RWPE2 (cell line): ENCODE data around the gene DDX41.

Experiments used
- ATAC-seq: fragments of 200-7000 bp; cut with Tn5 transposase; 3 replicates; pipeline ENCODE4 v1.9.1; 2021; ENCODE audit warnings: low read depth
- DNase-seq: peaks from one replicate; pipeline ENCODE4 v3.0.0-alpha.2; 2020; ENCODE audit warnings: low spot score
- H3K27ac ChIP-seq: fragments of 450-650 bp; 2 replicates; pipeline ENCODE4 v1.5.1; 2017; ENCODE audit warnings: mild to moderate bottlenecking; ENCODE audit not compliant: poor library complexity, severe bottlenecking
- H3K27me3 ChIP-seq: fragments of 250-450 bp; sonication (Bioruptor Pico); 2 replicates; pipeline ENCODE4 v1.5.1; 2021; ENCODE audit warnings: mild to moderate bottlenecking, moderate library complexity; ENCODE audit not compliant: insufficient read depth, poor library complexity, severe bottlenecking
- H3K36me3 ChIP-seq: fragments of 250-450 bp; sonication (Bioruptor Pico); 2 replicates; pipeline ENCODE4 v1.5.1; 2020; ENCODE audit warnings: low read depth, mild to moderate bottlenecking, moderate library complexity
- H3K4me1 ChIP-seq: fragments of 250-450 bp; sonication (Bioruptor Pico); 2 replicates; pipeline ENCODE4 v1.5.1; 2021; ENCODE audit warnings: mild to moderate bottlenecking, moderate library complexity; ENCODE audit not compliant: insufficient read depth, poor library complexity, severe bottlenecking
- H3K4me3 ChIP-seq: fragments of 250-450 bp; sonication (Bioruptor Pico); 2 replicates; pipeline ENCODE4 v1.5.1; 2021; ENCODE audit warnings: mild to moderate bottlenecking, moderate library complexity; ENCODE audit not compliant: severe bottlenecking
- H3K9me3 ChIP-seq: fragments of 250-450 bp; sonication (Bioruptor Pico); 2 replicates; pipeline ENCODE4 v1.5.1; 2021; ENCODE audit warnings: mild to moderate bottlenecking, moderate library complexity; ENCODE audit not compliant: severe bottlenecking
- TF ChIP-seq, protein P1 (sequence below): fragments of 450-650 bp; IDR thresholded peaks from one replicate; pipeline ENCODE4 v1.5.1; 2017; ENCODE audit warnings: mild to moderate bottlenecking, moderate library complexity; ENCODE audit not compliant: poor library complexity, severe bottlenecking

Gene DDX41

DNA sequence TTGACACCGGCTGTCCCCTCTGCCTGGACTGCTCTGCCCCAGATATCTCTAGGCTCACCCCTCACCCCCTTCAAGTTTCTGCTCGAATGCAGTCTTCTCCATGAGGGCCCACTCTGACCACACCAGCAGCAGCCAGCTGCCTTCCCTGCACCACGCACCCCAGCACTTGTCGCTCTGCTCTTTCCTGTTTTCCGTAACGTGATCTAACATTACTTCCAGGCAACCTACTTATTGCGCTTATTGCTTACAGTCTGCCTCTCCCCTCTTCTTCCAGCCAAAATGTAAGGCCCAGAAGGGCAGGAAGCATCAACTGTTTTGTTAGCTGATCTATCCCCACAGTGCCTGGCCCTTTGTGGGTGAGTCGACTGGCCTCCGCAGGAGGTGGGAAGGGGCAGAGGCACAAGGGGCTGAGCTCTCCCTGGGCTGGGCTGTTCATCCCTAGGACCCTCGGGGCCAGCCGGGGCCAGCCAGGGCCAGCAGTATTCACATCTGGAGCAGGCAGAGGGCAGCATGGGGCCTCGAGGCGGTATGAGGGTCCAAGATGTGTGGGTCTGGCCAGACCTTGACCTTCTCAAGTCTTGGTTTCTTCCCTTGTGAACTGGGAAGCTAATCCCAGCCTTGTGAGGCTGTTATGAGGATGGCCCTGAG lies 31.7 kb downstream of the DDX41 start:
- ATAC-seq (peak; percentile 3), DNase-seq (no peak)
- H3K4me1 ChIP-seq, result no peaks in the 10 kb centered on the region
- TF ChIP-seq, protein P1, sequence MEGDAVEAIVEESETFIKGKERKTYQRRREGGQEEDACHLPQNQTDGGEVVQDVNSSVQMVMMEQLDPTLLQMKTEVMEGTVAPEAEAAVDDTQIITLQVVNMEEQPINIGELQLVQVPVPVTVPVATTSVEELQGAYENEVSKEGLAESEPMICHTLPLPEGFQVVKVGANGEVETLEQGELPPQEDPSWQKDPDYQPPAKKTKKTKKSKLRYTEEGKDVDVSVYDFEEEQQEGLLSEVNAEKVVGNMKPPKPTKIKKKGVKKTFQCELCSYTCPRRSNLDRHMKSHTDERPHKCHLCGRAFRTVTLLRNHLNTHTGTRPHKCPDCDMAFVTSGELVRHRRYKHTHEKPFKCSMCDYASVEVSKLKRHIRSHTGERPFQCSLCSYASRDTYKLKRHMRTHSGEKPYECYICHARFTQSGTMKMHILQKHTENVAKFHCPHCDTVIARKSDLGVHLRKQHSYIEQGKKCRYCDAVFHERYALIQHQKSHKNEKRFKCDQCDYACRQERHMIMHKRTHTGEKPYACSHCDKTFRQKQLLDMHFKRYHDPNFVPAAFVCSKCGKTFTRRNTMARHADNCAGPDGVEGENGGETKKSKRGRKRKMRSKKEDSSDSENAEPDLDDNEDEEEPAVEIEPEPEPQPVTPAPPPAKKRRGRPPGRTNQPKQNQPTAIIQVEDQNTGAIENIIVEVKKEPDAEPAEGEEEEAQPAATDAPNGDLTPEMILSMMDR, result no peak
- H3K4me3 ChIP-seq, result no peak overlapping the region
- peaks cover 55% of the 10 kb centered on the region for H3K36me3 ChIP-seq
- H3K27me3 ChIP-seq, result no peaks in the 10 kb centered on the region
- no peaks in the 10 kb centered on the region for H3K9me3 ChIP-seq
- no peak overlapping the region for H3K27ac ChIP-seq

DNA sequence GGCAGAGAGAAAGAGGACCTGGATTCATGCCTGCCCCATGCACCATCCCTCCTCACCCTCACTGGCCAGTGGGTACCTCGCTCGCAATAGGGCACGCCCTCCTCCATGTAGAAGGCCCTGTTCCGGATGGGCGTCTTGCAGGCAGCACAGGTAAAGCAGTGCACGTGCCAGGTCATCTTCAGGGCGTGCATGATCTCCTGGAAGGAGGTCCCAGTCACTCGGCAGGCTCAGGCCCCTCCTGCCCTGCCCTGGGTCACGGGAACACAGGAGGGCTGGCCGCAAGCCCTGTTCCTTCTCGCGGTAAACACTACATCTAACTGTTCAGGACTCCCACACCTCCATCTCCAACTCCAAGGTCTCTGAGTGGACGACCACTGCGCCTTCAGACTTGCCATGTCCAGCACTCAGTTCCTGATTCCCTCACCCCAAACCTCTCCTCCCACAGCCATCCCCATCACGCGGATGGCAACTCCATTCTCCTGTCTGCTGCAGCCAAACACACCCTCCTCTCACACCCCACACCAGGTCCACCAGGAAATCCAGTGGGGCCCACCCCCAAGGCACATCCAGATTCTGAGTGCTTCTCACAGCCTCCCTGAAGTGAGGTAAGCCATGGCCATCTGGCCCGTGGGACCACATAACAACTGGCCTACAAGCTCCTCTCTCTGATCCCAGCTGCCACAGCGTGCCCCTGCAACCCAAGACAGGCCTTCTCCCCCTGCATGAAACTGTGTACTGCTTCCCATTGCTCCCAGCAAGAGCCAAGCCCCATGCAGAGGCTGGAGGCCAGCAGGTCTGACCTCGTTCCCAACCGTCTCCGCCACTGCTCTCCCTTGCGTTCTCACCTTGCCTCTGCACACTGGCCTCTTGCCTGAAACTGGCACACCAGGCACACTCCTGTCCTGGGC lies 32.5 kb downstream of the DDX41 start:
- DNase-seq, result no peak
- H3K4me3 ChIP-seq, result no peak overlapping the region
- H3K27me3 ChIP-seq, result no peaks in the 10 kb centered on the region
- ATAC-seq, result peak; percentile 3
- TF ChIP-seq, protein P1, result no peak
- H3K4me1 ChIP-seq, result peaks cover under 1% of the 10 kb centered on the region
- peaks cover 48% of the 10 kb centered on the region for H3K36me3 ChIP-seq
- H3K27ac ChIP-seq, result no peak overlapping the region
- no peaks in the 10 kb centered on the region for H3K9me3 ChIP-seq

DNA sequence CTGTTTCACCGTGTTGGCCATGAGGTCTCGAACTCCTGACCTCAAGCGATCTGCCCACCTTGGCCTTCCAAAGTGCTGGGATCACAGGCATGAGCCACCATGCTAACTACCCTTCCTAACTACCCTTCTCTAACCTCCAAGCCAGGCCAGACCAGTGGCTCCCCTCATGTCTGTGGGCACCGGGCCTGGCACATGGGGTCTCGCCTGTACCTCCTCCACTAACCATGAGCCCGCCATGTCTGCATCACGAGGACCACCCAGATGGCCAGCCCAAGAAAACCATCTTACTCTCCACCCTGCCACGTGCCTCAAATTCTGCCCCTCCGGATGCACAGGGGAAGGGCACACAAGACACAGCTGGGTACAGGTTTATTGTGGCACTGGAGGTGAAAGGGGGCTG lies 33.7 kb downstream of the DDX41 start:
- DNase-seq, result no peak
- Histone ChIP-seq H3K27me3 (no peaks in the 10 kb centered on the region), H3K4me3 (no peak overlapping the region), H3K4me1 (peaks cover 9% of the 10 kb centered on the region), H3K9me3 (no peaks in the 10 kb centered on the region), H3K36me3 (peaks cover 36% of the 10 kb centered on the region), H3K27ac (no peak overlapping the region)
- no peak for ATAC-seq
- TF ChIP-seq, protein P1, result no peak

DNA sequence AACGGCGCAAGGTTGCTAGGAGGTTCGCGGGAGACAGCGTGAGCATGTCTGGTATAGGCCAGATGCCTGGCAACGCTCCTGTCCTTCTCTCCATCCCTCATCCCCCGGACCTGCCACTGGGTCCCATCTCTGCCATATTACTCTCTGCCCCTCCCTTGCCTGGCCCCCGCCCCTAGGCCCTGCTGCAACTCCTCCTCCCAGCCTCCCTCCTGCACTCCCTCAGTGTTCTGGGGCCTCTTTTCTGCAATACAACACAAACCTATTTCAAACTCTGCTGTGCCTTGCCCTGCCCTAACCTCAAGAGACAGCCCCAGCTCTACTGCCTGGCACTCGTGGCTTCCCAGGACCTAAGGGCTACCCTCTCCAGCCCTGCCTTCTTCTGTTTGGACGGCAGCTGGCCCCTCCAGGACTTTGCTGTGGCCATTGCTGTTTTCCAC lies 34.4 kb downstream of the DDX41 start:
- no peak overlapping the region for H3K4me3 ChIP-seq
- peaks cover 9% of the 10 kb centered on the region for H3K4me1 ChIP-seq
- no peak overlapping the region for H3K27ac ChIP-seq
- ATAC-seq (peak; percentile 3), DNase-seq (no peak)
- H3K36me3 ChIP-seq, result peaks cover 29% of the 10 kb centered on the region
- TF ChIP-seq, protein P1, result no peak
- H3K27me3 ChIP-seq, result no peaks in the 10 kb centered on the region
- no peaks in the 10 kb centered on the region for H3K9me3 ChIP-seq
